PC-9 (cell line): ENCODE measurements around the gene MAN2A2.

ENCODE experiments used
- EZH2 ChIP-seq: fragments of 200-600 bp; sonication (generic); IDR thresholded peaks from 2 replicates; pipeline ENCODE4 v1.8.0; 2017; ENCODE audit warnings: antibody characterized with exemption, low read depth
- TF ChIP-seq, protein P1 (sequence below): fragments of 200-600 bp; sonication (generic); conservative IDR thresholded peaks from 2 replicates; pipeline ENCODE4 v1.6.1; 2017; ENCODE audit warnings: mixed run types, antibody characterized with exemption, mild to moderate bottlenecking, moderate library complexity

GRCh38 chr15:90918034-90918788 is 15.1 kb downstream of the MAN2A2 start:
- TF ChIP-seq, protein P1, sequence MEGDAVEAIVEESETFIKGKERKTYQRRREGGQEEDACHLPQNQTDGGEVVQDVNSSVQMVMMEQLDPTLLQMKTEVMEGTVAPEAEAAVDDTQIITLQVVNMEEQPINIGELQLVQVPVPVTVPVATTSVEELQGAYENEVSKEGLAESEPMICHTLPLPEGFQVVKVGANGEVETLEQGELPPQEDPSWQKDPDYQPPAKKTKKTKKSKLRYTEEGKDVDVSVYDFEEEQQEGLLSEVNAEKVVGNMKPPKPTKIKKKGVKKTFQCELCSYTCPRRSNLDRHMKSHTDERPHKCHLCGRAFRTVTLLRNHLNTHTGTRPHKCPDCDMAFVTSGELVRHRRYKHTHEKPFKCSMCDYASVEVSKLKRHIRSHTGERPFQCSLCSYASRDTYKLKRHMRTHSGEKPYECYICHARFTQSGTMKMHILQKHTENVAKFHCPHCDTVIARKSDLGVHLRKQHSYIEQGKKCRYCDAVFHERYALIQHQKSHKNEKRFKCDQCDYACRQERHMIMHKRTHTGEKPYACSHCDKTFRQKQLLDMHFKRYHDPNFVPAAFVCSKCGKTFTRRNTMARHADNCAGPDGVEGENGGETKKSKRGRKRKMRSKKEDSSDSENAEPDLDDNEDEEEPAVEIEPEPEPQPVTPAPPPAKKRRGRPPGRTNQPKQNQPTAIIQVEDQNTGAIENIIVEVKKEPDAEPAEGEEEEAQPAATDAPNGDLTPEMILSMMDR, result no peak
- no peak for TF ChIP-seq EZH2
